Duodenal mucosa (tissue), 2 donors: ENCODE results near the gene CLCN4.

Experiments
- H3K27ac ChIP-seq: one replicate; pipeline ENCODE4 v1.7.0; 2013; ENCODE audit warnings: low read depth, low read length
- H3K27me3 ChIP-seq, 2 donors: one replicate each; pipeline ENCODE4 v1.7.0; 2013; ENCODE audit warnings: low read length in 2 of 2, control low read depth in 1 of 2; ENCODE audit not compliant: insufficient read depth in 2 of 2, control insufficient read depth in 1 of 2
- H3K36me3 ChIP-seq, 2 donors: one replicate each; pipeline ENCODE4 v1.7.0; 2013; ENCODE audit warnings: low read length in 2 of 2, control low read depth in 1 of 2; ENCODE audit not compliant: insufficient read depth in 2 of 2, control insufficient read depth in 1 of 2
- H3K4me1 ChIP-seq, 2 donors: one replicate each; pipeline ENCODE4 v1.7.0; 2013; ENCODE audit warnings: low read length in 2 of 2, control low read depth in 1 of 2; ENCODE audit not compliant: insufficient read depth in 2 of 2, control insufficient read depth in 1 of 2
- H3K4me3 ChIP-seq, 2 donors: one replicate each; pipeline ENCODE4 v1.7.0; 2013; ENCODE audit warnings: low read length in 2 of 2, low read depth in 1 of 2
- H3K9ac ChIP-seq, 2 donors: one replicate each; pipeline ENCODE4 v1.7.0; 2013; ENCODE audit warnings: low read length in 2 of 2, low read depth in 1 of 2
- H3K9me3 ChIP-seq, 2 donors: one replicate each; pipeline ENCODE4 v1.7.0; 2013; ENCODE audit warnings: low read length in 2 of 2, control low read depth in 1 of 2; ENCODE audit not compliant: control insufficient read depth in 1 of 2

The CLCN4 gene

DNA sequence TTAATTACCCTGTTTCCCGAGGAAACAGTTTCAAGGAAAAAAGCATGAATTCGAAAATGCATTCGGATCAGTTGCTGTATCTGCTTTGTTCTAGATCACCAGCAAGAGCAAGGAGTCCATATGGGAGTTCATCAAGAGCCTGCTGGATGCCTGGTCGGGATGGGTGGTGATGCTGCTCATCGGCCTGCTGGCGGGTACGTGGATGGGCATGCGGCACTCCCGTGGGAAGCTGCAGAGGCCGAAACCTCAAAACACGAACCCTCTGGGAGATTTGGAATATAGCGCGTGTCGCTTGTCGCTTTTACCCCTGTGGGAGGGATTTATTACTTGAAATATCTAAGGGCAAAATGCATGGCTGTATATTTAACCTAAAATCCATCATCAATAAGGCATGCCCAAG lies 30.6 kb downstream of the CLCN4 start:
- Histone ChIP-seq H3K4me1 (no peaks in the 10 kb centered on the region), H3K4me3 (no peak overlapping the region), H3K9me3 (no peaks in the 10 kb centered on the region), H3K27ac (no peak overlapping the region), H3K27me3 (no peaks in the 10 kb centered on the region), H3K9ac (no peak overlapping the region), H3K36me3 (no peaks in the 10 kb centered on the region)

DNA sequence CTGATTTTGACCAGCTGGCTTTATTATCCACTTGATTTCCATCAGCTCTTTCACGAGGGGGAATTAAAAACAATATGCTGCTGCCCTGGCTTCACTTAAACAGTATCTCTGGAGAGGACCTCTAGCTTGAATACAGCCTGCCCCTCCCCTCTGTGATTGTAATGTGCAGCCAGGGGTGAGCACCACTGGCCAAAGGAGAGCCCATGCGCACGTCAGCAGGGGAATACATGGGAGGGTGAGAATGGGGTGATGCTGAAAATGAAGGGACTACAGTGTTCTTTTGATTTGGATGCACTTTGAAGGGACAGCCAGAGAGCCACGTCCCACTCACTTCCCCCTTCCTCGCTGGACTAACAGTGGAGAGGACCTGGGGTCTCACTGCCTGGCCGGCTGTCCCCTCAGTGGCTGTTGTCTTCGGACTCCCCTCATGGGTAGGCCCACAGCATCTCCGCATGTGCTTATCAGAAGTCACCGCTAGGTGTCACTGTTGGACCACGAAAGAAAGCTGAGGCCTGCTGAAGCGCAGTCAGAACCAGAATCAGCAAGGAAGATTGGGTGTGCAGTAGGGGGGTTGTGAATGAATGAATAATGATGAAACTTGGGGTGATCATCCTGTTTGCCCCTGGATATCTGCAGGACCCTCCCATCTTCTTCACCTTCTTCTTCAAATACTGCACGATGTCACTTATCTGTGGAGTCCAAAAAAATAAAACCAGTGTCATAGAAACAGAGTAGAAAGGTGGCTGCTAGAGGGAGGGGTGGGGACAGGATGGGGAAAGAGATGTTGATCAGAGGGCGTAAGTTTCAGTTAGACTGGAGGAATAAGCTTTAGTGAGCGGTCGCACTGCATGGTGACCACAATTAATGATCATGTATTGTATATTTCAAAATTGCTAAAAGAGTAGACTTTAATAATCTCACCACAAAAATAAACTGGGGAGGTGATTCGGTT lies 32.8 kb downstream of the CLCN4 start:
- Histone ChIP-seq H3K9me3 (no peaks in the 10 kb centered on the region), H3K36me3 (no peaks in the 10 kb centered on the region), H3K27me3 (no peaks in the 10 kb centered on the region), H3K27ac (no peak overlapping the region), H3K4me3 (no peak overlapping the region), H3K4me1 (no peaks in the 10 kb centered on the region), H3K9ac (no peak overlapping the region)

DNA sequence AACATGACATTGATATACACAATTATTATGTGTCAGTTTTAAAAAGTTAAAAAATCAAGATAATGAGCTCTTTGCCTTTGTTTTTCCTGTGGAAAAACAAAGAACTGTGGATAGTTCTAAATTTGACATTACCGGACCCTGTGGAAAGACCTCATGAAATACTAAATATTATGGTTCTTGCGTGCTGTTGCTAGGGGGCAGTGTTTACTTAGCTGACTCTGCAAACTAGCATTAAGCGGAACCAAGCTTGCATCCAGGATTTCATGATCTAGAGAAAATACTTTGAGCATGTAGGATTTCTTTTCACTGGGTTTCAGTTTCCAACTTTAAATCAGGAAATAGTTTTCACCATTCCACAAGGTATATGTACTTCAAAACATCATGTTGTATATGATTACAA lies 33.6 kb downstream of the CLCN4 start:
- no peaks in the 10 kb centered on the region for H3K4me1 ChIP-seq
- H3K36me3 ChIP-seq, result no peaks in the 10 kb centered on the region
- no peak overlapping the region for H3K4me3 ChIP-seq
- no peaks in the 10 kb centered on the region for H3K9me3 ChIP-seq
- no peak overlapping the region for H3K9ac ChIP-seq
- no peak overlapping the region for H3K27ac ChIP-seq
- H3K27me3 ChIP-seq, result no peaks in the 10 kb centered on the region

DNA sequence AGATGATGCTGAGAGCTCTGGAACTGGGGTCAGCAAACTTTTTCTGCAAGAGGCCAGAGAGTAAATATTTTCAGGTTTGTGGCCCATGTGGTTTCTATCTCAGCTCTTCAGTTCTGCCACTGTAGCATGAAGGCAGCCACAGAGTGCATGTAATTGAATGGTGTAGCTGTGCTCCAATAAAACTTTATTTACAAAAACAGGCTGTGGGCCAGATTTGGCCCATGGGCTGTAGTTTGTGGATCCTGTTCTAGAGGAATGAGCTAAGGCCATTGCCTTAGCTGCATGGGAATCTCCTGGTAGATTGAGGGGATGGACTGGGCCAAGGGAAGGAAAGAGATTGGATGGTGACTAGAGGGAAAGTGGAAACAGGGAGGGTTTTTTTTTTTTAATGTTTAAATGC lies 36.8 kb downstream of the CLCN4 start:
- H3K27ac ChIP-seq, result no peak overlapping the region
- H3K9ac ChIP-seq, result no peak overlapping the region
- H3K4me1 ChIP-seq, result no peaks in the 10 kb centered on the region
- no peaks in the 10 kb centered on the region for H3K9me3 ChIP-seq
- no peaks in the 10 kb centered on the region for H3K36me3 ChIP-seq
- H3K27me3 ChIP-seq, result no peaks in the 10 kb centered on the region
- no peak overlapping the region for H3K4me3 ChIP-seq

DNA sequence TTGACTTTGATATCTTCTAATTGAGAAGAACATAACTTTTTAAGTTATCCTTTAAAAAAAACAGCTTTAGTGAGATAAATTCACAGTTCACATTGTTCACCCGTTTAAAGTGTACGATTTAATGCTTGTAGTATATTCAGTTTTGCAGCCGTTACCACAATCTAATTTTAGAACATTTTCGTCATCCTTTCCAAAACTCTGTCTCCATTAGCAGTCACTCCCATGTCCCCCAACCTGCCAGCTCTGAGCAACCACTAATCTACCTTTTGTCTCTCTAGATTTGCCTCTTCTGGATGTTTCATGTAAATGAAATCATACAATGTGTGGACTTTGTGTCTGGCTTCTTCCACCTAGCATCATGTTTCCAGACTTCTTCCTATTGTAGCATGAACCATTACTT lies 38.6 kb downstream of the CLCN4 start:
- H3K4me3 ChIP-seq, result no peak overlapping the region
- H3K36me3 ChIP-seq, result no peaks in the 10 kb centered on the region
- H3K9ac ChIP-seq, result no peak overlapping the region
- no peaks in the 10 kb centered on the region for H3K27me3 ChIP-seq
- H3K4me1 ChIP-seq, result no peaks in the 10 kb centered on the region
- no peak overlapping the region for H3K27ac ChIP-seq
- no peaks in the 10 kb centered on the region for H3K9me3 ChIP-seq

DNA sequence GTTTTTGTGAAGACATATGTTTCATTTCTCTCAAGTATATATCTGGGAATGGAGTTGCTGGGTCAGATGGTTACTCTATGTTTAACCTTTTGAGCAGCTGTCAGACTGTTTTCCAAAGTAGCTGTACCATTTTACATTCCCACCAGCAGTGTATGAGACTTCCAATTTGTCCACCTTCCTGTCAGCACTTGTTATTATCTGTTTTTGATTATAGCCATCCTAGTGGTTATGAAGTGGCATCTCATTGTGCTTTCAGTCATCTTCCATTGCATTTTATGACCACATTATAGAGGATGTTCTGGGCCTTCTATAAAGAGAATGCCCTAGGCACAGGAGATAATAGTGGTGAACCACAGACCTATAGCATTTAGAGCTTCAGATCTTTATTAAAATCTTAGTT lies 39.2 kb downstream of the CLCN4 start:
- H3K9ac ChIP-seq, result no peak overlapping the region
- H3K27ac ChIP-seq, result no peak overlapping the region
- H3K27me3 ChIP-seq, result no peaks in the 10 kb centered on the region
- H3K4me1 ChIP-seq, result no peaks in the 10 kb centered on the region
- H3K36me3 ChIP-seq, result no peaks in the 10 kb centered on the region
- no peak overlapping the region for H3K4me3 ChIP-seq
- H3K9me3 ChIP-seq, result no peaks in the 10 kb centered on the region

DNA sequence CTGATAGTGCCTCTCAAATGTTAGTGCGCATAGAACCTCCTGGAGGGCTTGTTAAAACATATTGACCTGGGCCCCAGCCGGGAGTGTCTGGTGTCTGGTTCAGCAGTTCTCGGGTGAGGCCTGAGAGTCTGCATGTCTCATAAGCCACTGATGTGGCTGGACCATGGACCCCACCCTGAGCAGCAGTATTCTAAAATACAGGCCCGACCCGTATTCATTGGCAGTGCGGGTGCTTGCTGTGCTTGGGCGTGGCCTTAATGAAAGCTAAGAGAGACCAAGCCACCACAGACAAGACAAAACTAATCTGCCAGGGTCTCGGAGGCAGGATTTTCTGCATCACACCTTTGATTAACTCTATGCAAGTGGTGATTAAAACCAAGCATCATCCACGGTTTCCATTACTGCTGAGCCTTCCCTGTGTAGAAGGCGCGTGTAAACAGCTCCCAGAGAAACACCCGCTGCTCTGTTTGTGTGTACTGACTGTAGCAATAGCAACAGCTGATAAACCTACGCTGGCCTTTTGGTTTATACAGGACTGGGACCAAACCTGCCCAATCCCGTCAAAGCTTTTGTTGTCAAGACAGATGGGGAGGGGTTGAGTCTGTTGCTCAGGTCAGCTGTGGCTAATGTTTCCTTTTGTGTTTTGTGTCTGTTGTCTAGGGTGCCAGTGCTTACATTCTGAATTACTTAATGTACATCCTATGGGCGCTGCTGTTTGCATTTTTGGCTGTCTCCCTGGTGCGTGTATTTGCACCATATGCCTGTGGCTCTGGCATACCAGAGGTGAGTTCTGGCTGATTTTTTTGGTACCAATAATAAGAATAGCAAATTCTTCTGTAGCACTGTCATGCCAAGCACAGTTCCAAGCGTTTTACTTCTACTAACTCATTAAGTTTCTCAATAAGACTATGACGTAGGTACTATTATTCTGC lies 40.8 kb downstream of the CLCN4 start:
- Histone ChIP-seq H3K4me1 (no peaks in the 10 kb centered on the region), H3K27me3 (no peaks in the 10 kb centered on the region), H3K27ac (no peak overlapping the region), H3K4me3 (no peak overlapping the region), H3K9ac (no peak overlapping the region), H3K36me3 (no peaks in the 10 kb centered on the region), H3K9me3 (no peaks in the 10 kb centered on the region)

DNA sequence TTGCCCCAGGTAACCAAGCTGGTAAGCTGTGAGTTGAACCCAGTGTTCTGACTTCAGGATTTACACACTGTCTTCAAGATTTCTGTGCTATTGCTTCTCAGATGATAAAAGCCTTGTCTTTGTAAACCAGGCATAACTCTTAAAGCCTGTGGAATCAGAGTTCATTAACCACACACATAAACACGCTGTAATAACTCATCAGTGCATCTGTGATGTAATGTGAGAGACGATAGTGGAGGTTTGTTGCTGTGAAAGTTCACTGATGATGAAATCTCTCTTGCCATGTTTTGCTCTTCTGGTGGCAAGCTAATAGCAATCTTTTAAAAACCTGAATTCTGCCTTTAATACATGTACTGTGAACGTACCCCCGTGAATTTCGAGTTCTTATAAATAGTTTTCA lies 41.5 kb downstream of the CLCN4 start:
- Histone ChIP-seq H3K9ac (no peak overlapping the region), H3K9me3 (no peaks in the 10 kb centered on the region), H3K27me3 (no peaks in the 10 kb centered on the region), H3K27ac (no peak overlapping the region), H3K4me3 (no peak overlapping the region), H3K36me3 (no peaks in the 10 kb centered on the region), H3K4me1 (no peaks in the 10 kb centered on the region)

DNA sequence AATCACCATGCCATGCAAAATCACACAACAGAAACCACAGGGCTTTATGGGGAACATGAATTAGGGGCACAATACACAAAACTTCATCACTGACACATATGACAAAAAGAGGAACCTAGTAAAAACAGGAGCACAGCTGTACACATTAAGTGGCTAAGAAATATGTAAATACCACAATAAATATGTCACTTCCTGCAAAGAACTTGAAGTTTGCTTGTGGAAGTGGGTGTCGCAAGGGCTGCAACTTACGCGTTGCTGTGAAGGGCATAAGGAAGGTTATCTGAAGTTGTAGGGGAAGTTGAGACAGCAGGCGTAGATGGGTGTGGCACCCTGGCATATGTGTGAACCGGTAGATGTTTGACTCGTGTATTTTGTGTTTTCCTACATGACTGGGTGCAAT lies 42.4 kb downstream of the CLCN4 start:
- Histone ChIP-seq H3K4me1 (no peaks in the 10 kb centered on the region), H3K27me3 (no peaks in the 10 kb centered on the region), H3K9me3 (no peaks in the 10 kb centered on the region), H3K4me3 (no peak overlapping the region), H3K27ac (no peak overlapping the region), H3K9ac (no peak overlapping the region), H3K36me3 (no peaks in the 10 kb centered on the region)

DNA sequence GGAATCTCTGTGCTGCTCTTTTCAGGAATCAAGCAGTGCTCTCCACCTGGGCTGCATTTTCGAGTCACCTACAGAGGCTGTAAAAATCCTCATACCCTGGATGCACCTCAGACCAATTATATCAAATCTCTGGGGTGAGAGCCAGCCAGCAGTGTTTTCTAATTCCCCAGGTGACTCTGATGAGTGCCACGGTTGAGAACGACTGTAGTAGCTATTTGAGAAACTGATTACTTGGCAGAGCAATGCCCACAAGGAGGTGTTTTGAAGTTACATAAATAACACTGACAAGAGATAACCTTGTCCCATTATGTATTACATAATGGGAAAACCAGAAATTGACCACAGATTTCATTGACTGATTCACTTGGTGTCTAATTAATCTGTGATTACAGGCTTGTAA lies 46.8 kb downstream of the CLCN4 start:
- H3K27me3 ChIP-seq, result no peaks in the 10 kb centered on the region
- H3K4me1 ChIP-seq, result no peaks in the 10 kb centered on the region
- no peaks in the 10 kb centered on the region for H3K36me3 ChIP-seq
- no peak overlapping the region for H3K9ac ChIP-seq
- H3K9me3 ChIP-seq, result no peaks in the 10 kb centered on the region
- no peak overlapping the region for H3K4me3 ChIP-seq
- H3K27ac ChIP-seq, result no peak overlapping the region
